Activated CD4-positive, CD25-positive, alpha-beta regulatory T cell treated with anti-CD3 and anti-CD28 coated beads, Interleukin-2, amount 50 U/mL, for 72 hours (primary cell): Measurements from ENCODE around the gene CTTN.

Experiments
- DNase-seq: peaks from one replicate; pipeline ENCODE4 v3.0.0; 2021

Gene CTTN

GRCh38 chr11:70397983-70398833 lies at the start of gene CTTN:
CTTN (plus strand) TSS chr11:70398529; CDS start chr11:70407298, 8,769 bp downstream.
- DNase-seq = peak; percentile 71

GRCh38 chr11:70348608-70349007 lies 49.7 kb upstream of the CTTN start:
- DNase-seq = no peak

GRCh38 chr11:70351646-70352045 lies 46.7 kb upstream of the CTTN start:
- DNase-seq = no peak

GRCh38 chr11:70352100-70352499 lies 46.2 kb upstream of the CTTN start:
- DNase-seq = no peak

- DNase-seq = no peak
Measured at GRCh38 chr11:70352601-70353000, 45.7 kb upstream of the CTTN start.

GRCh38 chr11:70353329-70353728 lies 45.0 kb upstream of the CTTN start:
- no peak for DNase-seq

- no peak for DNase-seq
Measured at GRCh38 chr11:70353900-70354568, 44.3 kb upstream of the CTTN start.

- DNase-seq = no peak
Measured at GRCh38 chr11:70354629-70355028, 43.7 kb upstream of the CTTN start.

GRCh38 chr11:70358753-70359152 lies 39.6 kb upstream of the CTTN start:
- DNase-seq = no peak

GRCh38 chr11:70359451-70360205 lies 38.7 kb upstream of the CTTN start:
- no peak for DNase-seq

GRCh38 chr11:70360211-70360610 lies 38.1 kb upstream of the CTTN start:
- no peak for DNase-seq

GRCh38 chr11:70364178-70364577 lies 34.2 kb upstream of the CTTN start:
- DNase-seq = no peak

- peak; percentile 64 for DNase-seq
Measured at GRCh38 chr11:70364745-70365543, 33.4 kb upstream of the CTTN start.

GRCh38 chr11:70365544-70365927 lies 32.8 kb upstream of the CTTN start:
- DNase-seq = no peak

GRCh38 chr11:70367071-70367470 lies 31.3 kb upstream of the CTTN start:
- DNase-seq = no peak

- DNase-seq = no peak
Measured at GRCh38 chr11:70368961-70369360, 29.4 kb upstream of the CTTN start.

- no peak for DNase-seq
Measured at GRCh38 chr11:70371241-70371640, 27.1 kb upstream of the CTTN start.

- DNase-seq = no peak
Measured at GRCh38 chr11:70372076-70372475, 26.3 kb upstream of the CTTN start.

GRCh38 chr11:70376621-70377020 lies 21.7 kb upstream of the CTTN start:
- no peak for DNase-seq

- DNase-seq = no peak
Measured at GRCh38 chr11:70377645-70378044, 20.7 kb upstream of the CTTN start.

GRCh38 chr11:70378506-70379134 lies 19.7 kb upstream of the CTTN start:
- no peak for DNase-seq

- DNase-seq = no peak
Measured at GRCh38 chr11:70381350-70381749, 17.0 kb upstream of the CTTN start.
